ACC112 (cell line): ENCODE results near the gene PMM2.
"Not testable (repeated sequence)": the region's sequence is repeated elsewhere in the genome, so short reads cannot be mapped to it uniquely, and the experiment has no call there.

Source experiments
- H2AFZ ChIP-seq: fragments of 200-600 bp; sonication (generic); one replicate; pipeline ENCODE4 v1.6.0; 2017; ENCODE audit warnings: antibody characterized with exemption, low read length; ENCODE audit not compliant: unreplicated experiment
- H3K27ac ChIP-seq: fragments of 200-600 bp; sonication (generic); 2 replicates; pipeline ENCODE4 v1.5.1; 2014; ENCODE audit warnings: low read depth, mild to moderate bottlenecking, antibody characterized with exemption, low read length, moderate library complexity
- H3K27me3 ChIP-seq: fragments of 200-600 bp; sonication (generic); 2 replicates; pipeline ENCODE4 v1.6.1; 2014; ENCODE audit warnings: mild to moderate bottlenecking, antibody characterized with exemption, low read length, moderate library complexity, mixed read lengths; ENCODE audit not compliant: insufficient read depth
- H3K36me3 ChIP-seq: fragments of 200-600 bp; sonication (generic); 2 replicates; pipeline ENCODE4 v1.6.1; 2016; ENCODE audit warnings: mild to moderate bottlenecking, antibody characterized with exemption, low read length, moderate library complexity, mixed read lengths; ENCODE audit not compliant: insufficient read depth
- H3K4me1 ChIP-seq: fragments of 200-600 bp; sonication (generic); one replicate; pipeline ENCODE4 v1.6.1; 2016; ENCODE audit warnings: low read length, mixed read lengths; ENCODE audit not compliant: insufficient read depth, unreplicated experiment, control insufficient read depth
- H3K4me3 ChIP-seq: fragments of 200-600 bp; sonication (generic); 2 replicates; pipeline ENCODE4 v1.5.1; 2014; ENCODE audit warnings: mild to moderate bottlenecking, low read depth, low read length
- H3K79me2 ChIP-seq: fragments of 200-600 bp; sonication (generic); one replicate; pipeline ENCODE4 v1.6.0; 2016; ENCODE audit warnings: low read length; ENCODE audit not compliant: control insufficient read depth, unreplicated experiment, insufficient read depth

Gene PMM2

DNA sequence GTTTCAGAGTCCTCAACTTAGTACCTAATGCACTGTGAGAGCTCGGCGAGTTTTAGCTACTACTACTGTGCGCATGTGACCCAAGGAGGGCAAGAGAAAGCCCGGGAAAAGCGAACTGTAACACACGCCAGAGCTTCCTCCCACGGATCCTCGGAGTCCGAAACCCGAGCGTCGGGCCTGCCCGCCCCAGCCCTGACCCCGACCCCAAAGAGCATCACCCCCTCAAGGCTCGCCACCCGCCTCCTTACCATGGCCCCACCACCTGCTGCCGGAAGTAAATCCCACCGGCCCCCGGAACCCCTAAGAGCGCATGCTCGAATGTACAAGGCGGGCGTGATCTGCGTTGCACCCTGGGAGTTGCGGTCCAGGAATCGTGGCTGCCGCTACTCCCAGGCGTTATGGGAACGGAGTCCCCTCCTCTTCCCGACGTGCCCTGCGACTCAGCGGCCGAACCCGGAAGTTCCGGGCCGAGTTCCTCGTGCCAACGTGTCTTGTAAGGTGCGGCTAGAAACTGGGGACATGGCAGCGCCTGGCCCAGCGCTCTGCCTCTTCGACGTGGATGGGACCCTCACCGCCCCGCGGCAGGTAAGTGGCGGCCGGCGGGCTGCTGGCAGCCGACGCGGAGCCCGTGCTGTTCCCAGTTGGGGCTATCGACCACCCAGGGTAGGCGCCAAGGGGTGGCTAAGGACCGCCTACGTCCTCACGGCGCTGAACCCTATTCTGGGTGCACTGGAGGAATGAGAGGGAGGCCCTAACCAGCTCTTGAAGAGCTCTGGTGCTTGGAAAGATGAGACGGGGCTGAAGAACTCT, at the start of gene PMM2, which contains the start of gene TMEM186:
PMM2 (plus strand) TSS at position 476 of the 810 bp plus-strand sequence; CDS start at position 520, 44 bp downstream.
TMEM186 (minus strand) TSS at position 276 of the 810 bp plus-strand sequence; CDS start at position 251, 25 bp downstream.
- peak within 1 kb of the TSS; percentile 47 for H2AFZ ChIP-seq
- H3K36me3 ChIP-seq = no peaks in the 10 kb centered on the region
- H3K4me3 ChIP-seq = peak within 1 kb of the TSS; percentile 96
- no peaks in the 10 kb centered on the region for H3K27me3 ChIP-seq
- peak within 1 kb of the TSS; percentile 83 for H3K27ac ChIP-seq
- peaks cover 68% of the 10 kb centered on the region for H3K79me2 ChIP-seq
- H3K4me1 ChIP-seq = peaks cover 18% of the 10 kb centered on the region

DNA sequence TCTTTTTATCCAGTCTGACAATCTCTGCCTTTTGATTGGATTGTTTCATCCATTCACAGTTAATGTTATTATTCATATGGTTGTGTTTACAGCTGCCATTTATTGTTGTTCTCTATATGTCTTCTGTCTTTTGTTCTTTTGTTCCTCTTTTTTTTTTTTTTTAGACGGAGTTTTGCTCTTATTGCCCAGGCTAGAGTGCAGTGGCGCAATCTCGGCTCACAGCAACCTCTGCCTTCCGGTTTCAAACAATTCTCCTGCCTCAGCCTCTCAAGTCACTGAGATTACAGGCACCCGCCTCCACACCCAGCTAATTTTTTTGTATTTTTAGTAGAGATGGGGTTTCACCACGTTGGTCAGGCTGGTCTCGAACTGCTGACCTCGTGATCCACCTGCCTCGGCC, 48.7 kb upstream of the PMM2 start:
- not testable (repeated sequence) for H3K79me2 ChIP-seq

DNA sequence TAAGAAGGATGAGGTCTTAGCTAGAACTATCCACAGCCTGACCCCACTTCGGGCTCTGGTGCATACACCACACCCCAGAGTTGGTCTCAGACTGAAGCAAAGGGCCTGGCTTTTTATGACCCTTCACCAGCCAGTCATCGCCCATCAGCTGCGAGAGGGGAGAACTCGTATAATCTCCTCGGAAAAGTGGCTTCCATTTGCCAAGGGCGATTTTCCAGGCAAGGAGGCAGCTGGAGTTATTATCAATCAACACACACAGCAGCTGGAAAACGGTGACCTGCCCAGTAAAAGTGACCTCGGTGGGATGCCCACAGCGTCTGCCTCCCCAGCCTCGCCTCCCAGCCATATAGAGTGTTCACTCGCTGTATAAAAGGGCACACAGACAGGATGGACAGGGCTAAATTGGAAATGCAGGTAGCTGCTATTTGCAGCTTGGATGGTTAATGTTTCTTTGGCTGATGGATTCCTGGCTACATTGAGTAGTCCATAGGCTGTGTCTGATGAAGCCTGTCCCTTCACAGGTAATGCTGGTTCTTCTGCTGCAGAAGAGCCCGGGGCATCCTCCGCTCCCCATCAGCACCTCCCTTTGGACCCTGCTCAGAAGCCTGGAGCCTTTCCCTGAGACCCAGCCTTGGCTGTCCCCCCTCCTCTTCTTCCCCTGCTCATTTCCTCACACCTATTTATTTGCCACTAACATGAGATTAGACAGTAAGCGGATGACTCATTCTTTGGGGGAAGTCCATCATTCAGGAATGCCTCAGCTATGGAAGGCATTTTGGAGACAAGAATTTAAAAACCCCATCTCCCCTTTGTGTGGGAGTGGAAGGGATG, 45.9 kb upstream of the PMM2 start:
- H3K27me3 ChIP-seq = peaks cover 5% of the 10 kb centered on the region
- H3K4me3 ChIP-seq = no peak overlapping the region
- no peaks in the 10 kb centered on the region for H3K36me3 ChIP-seq
- H2AFZ ChIP-seq = no peak overlapping the region
- peaks cover 10% of the 10 kb centered on the region for H3K4me1 ChIP-seq
- H3K27ac ChIP-seq = no peak overlapping the region
- H3K79me2 ChIP-seq = no peaks in the 10 kb centered on the region

More for the DNA sequence above, 48.7 kb upstream of the PMM2 start:
- H3K36me3 ChIP-seq, H3K4me3 ChIP-seq, H2AFZ ChIP-seq, H3K27ac ChIP-seq, H3K27me3 ChIP-seq: not testable (repeated sequence)
- H3K4me1 ChIP-seq = peaks cover 10% of the 10 kb centered on the region

DNA sequence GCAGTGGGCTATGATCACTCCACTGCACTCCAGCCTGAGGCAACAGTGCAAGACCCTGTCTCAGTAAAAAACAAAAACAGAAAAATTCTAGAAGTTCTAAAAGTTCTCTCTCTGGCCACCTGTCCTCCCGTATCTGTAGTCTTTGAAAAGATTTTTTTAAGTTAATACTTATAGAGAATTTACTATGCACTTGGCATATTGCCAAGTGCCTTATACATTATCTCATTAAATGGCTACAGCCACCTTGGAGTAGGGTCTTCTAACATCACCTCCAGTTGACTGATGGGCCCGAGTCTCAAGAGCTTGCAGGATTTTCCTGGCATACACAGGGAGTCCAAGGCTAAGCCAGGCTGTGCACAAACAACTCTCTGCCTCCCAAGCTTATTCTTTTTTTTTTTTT, 44.9 kb upstream of the PMM2 start:
- no peak overlapping the region for H2AFZ ChIP-seq
- H3K79me2 ChIP-seq = no peaks in the 10 kb centered on the region
- H3K4me1 ChIP-seq = peaks cover 10% of the 10 kb centered on the region
- H3K27me3 ChIP-seq = no peaks in the 10 kb centered on the region; the same call in 1 of the 2 replicates
- no peak overlapping the region for H3K4me3 ChIP-seq
- no peaks in the 10 kb centered on the region for H3K36me3 ChIP-seq
- no peak overlapping the region for H3K27ac ChIP-seq

- Histone ChIP-seq H3K27me3 (no peaks in the 10 kb centered on the region; the same call in 1 of the 2 replicates), H2AFZ (no peak overlapping the region), H3K79me2 (no peaks in the 10 kb centered on the region), H3K36me3 (no peaks in the 10 kb centered on the region), H3K27ac (no peak overlapping the region), H3K4me3 (no peak overlapping the region), H3K4me1 (peaks cover 10% of the 10 kb centered on the region)
Measured at GRCh38 chr16:8753416-8754054, 44.1 kb upstream of the PMM2 start.

DNA sequence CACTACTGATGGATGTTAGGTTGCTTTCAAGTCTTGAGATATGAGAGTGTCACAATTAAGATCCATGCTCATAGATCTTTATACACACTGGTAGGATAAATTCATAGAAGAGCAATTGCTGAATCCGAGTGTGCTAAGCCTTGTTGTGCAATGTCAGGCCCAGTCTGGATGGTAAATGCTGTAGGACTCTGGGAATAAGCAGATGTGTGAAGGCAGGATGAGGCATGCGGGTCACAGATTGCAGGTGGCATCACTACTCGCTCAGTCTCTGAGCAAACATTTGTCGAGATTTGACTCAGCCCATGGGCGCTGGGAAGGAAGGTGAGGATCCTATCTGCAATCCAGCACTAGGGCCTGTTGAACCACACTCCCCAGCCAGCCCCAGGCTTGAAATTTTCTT, 40.9 kb upstream of the PMM2 start:
- peaks cover 8% of the 10 kb centered on the region for H3K4me1 ChIP-seq
- H3K79me2 ChIP-seq = no peaks in the 10 kb centered on the region
- no peak overlapping the region for H3K27ac ChIP-seq
- H3K4me3 ChIP-seq = no peak overlapping the region
- no peak overlapping the region for H2AFZ ChIP-seq
- no peaks in the 10 kb centered on the region for H3K36me3 ChIP-seq
- no peaks in the 10 kb centered on the region for H3K27me3 ChIP-seq

DNA sequence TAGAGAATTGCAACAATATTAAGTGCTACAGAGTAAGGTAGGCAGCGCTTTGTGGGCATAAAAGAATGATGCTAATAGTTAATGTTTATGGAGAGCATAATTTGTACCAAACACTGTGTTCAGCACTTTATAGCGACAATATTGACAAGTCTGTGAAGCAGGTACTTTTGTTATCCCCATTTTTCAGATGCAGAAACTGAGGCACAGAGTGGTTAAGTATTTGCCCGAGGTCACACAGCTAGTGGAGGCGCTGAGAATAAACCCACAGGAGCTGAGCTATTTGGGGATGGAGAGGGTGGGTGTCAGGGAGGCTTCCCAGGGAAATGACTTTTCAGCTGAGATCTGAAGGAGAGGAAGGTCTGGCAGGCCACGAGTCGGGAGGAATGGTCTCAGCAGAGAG, 39.6 kb upstream of the PMM2 start:
- Histone ChIP-seq H3K27me3 (no peaks in the 10 kb centered on the region), H2AFZ (no peak overlapping the region), H3K36me3 (no peaks in the 10 kb centered on the region), H3K79me2 (no peaks in the 10 kb centered on the region), H3K27ac (no peak overlapping the region), H3K4me1 (no peaks in the 10 kb centered on the region), H3K4me3 (no peak overlapping the region)

DNA sequence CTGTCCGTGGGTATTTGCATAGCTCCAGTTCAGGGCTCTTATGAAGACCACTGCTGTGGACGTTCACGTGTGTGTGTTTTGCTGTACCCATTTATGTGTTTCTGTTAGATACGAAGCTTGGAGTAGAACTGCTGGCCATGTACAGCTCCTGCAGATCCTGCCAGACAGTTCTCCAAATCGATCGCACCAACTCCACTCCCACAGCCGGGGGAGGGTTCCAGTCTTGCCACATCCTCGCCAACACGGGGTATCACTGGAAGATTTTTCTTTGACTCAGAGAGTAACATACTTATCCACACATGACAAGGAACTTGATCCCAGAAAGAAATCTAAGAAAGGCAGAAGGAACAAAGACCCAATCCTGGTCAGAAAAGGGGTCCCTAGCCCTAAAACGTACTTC, 37.6 kb upstream of the PMM2 start:
- H3K4me1 ChIP-seq = no peaks in the 10 kb centered on the region
- no peak overlapping the region for H3K4me3 ChIP-seq
- H3K27me3 ChIP-seq = peaks cover 6% of the 10 kb centered on the region; the same call in 1 of the 2 replicates
- H3K36me3 ChIP-seq = no peaks in the 10 kb centered on the region
- H2AFZ ChIP-seq = no peak overlapping the region
- no peak overlapping the region for H3K27ac ChIP-seq
- H3K79me2 ChIP-seq = no peaks in the 10 kb centered on the region

DNA sequence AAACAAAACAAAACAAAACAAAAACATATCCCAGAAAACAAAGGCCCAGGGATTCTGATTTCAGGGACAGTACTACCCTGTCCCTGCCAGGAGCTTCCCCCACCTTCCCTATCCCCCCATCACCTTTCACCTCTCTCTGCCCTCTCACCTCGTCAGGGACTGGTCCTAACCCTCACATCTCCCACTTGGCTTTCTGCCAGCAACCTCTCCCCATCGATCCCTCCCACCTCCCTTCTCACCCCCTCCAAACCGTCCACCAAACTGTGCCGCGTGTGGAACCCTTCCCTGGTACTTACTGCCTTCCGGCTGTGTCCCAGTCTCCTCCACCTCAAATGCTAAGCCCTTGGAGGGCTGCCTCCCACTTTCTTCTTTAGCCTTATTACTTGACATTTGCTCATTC, 36.6 kb upstream of the PMM2 start:
- H3K79me2 ChIP-seq = no peaks in the 10 kb centered on the region
- no peak overlapping the region for H2AFZ ChIP-seq
- H3K4me1 ChIP-seq = no peaks in the 10 kb centered on the region
- no peaks in the 10 kb centered on the region for H3K36me3 ChIP-seq
- no peak overlapping the region for H3K27ac ChIP-seq
- no peak overlapping the region for H3K4me3 ChIP-seq
- H3K27me3 ChIP-seq = peaks cover 6% of the 10 kb centered on the region; the same call in 1 of the 2 replicates

DNA sequence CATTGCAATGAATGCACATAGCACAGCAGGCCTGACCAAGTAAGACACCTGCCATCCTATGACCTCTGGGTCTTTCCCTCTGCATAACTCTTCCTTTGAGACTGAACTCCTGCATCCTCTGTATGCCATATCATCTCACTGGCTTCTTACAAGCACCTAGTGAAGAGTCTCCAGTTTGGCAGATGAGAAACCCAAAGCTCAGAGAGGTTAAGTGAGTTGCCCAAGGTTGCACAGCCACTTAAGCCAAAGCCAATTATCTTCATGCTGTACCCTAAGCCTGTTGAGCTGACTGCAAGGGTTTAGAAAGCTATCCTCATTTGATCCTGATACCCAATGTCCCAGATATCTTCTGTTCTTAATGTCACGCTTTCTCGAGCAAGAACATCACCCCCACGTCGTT, 35.4 kb upstream of the PMM2 start:
- H3K4me1 ChIP-seq = no peaks in the 10 kb centered on the region
- no peaks in the 10 kb centered on the region for H3K36me3 ChIP-seq
- peaks cover 6% of the 10 kb centered on the region; the same call in 1 of the 2 replicates for H3K27me3 ChIP-seq
- no peak overlapping the region for H3K4me3 ChIP-seq
- H2AFZ ChIP-seq = no peak overlapping the region
- no peak overlapping the region for H3K27ac ChIP-seq
- no peaks in the 10 kb centered on the region for H3K79me2 ChIP-seq
